Fibroblast of lung (primary cell): ENCODE results near the gene STXBP4. TPM values are rescaled to one million over a fixed set of nuclear protein-coding genes. Genes with fewer than 3 reads are reported as not detected.

ENCODE experiments used
- DNase-seq, 2 donors: peaks; one replicate each; pipeline versions ENCODE4 v3.0.0 to v3.0.0-alpha.2; 2010; ENCODE audit warnings: low read depth in 2 of 2
- H2AFZ ChIP-seq: 2 replicates; pipeline ENCODE4 v1.5.1; 2012; ENCODE audit warnings: low read length, control low read depth, inconsistent platforms
- H3K27ac ChIP-seq: 2 replicates; pipeline ENCODE4 v1.5.1; 2011; ENCODE audit warnings: low read length, control low read depth; ENCODE audit not compliant: insufficient read depth
- H3K27me3 ChIP-seq: 2 replicates; pipeline ENCODE4 v1.5.1; 2011; ENCODE audit warnings: mild to moderate bottlenecking, low read length; ENCODE audit not compliant: control insufficient read depth, insufficient read depth
- H3K36me3 ChIP-seq: 2 replicates; pipeline ENCODE4 v1.5.1; 2011; ENCODE audit warnings: low read length; ENCODE audit not compliant: control insufficient read depth, insufficient read depth
- H3K4me1 ChIP-seq: 2 replicates; pipeline ENCODE4 v1.5.1; 2011; ENCODE audit warnings: low read length; ENCODE audit not compliant: control insufficient read depth, insufficient read depth; ENCODE audit errors: extremely low read depth
- H3K4me2 ChIP-seq: 2 replicates; pipeline ENCODE4 v1.5.1; 2011; ENCODE audit warnings: low read length, control low read depth; ENCODE audit not compliant: insufficient read depth; ENCODE audit errors: extremely low read depth
- H3K4me3 ChIP-seq, 4 experiments: fragments of 200-600 bp in 1 of 4; sonication (generic) in 1 of 4; replicated peaks in 1 of 4; 2 replicates each; pipeline ENCODE4 v1.5.1; 2011 to 2016; ENCODE audit warnings: low read length in 4 of 4, low read depth in 3 of 4, mild to moderate bottlenecking in 3 of 4, control low read depth in 2 of 4, inconsistent platforms in 1 of 4, mixed read lengths in 1 of 4; ENCODE audit not compliant: insufficient read depth in 1 of 4; ENCODE audit errors: control extremely low read depth in 1 of 4
- H3K79me2 ChIP-seq: 2 replicates; pipeline ENCODE4 v1.5.1; 2012; ENCODE audit warnings: mild to moderate bottlenecking, low read length, inconsistent platforms; ENCODE audit not compliant: control insufficient read depth, insufficient read depth
- H3K9ac ChIP-seq: 2 replicates; pipeline ENCODE4 v1.5.1; 2011; ENCODE audit warnings: mild to moderate bottlenecking, low read length, control low read depth; ENCODE audit not compliant: insufficient read depth
- H3K9me3 ChIP-seq: 2 replicates; pipeline ENCODE4 v1.5.1; 2012; ENCODE audit warnings: low read depth, low read length; ENCODE audit not compliant: control insufficient read depth, insufficient read depth
- H4K20me1 ChIP-seq: 2 replicates; pipeline ENCODE4 v1.5.1; 2011; ENCODE audit warnings: low read length; ENCODE audit not compliant: control insufficient read depth, insufficient read depth; ENCODE audit errors: extremely low read depth
- EZH2 ChIP-seq: IDR thresholded peaks from 2 replicates; pipeline ENCODE4 v1.5.1; 2012; ENCODE audit warnings: low read length, control low read depth, mild to moderate bottlenecking; ENCODE audit errors: missing control alignments
- polyA plus RNA-seq, 2 donors: library from polyadenylated mRNA; depleted of rRNA in 1 of 2; stranded (reverse) in 1 of 2; unstranded in 1 of 2; fragments of >200 nt; gene quantifications; 2 replicates each; pipeline ENCODE4 v1.2.1, GENCODE V29; 2011 to 2012; ENCODE audit warnings: missing spikeins in 1 of 2
- total RNA-seq: library from RNA; depleted of rRNA; stranded (reverse); fragments of >200 nt; gene quantifications from 2 replicates; pipeline ENCODE4 v1.2.1, GENCODE V29; 2014
- TF ChIP-seq, protein P1 (sequence below), 2 donors: IDR thresholded peaks in 1 of 2; conservative IDR thresholded peaks in 1 of 2; 1 replicate in 1 of 2; 2 replicates in 1 of 2; pipeline ENCODE4 v1.5.1; 2011 to 2012; ENCODE audit warnings: low read length in 2 of 2, control low read depth in 1 of 2, inconsistent platforms in 1 of 2, low read depth in 1 of 2, mild to moderate bottlenecking in 1 of 2

STXBP4 gene
- total and polyA plus RNA-seq, 2 donors (not counting 1 experiment from before 2014, with no cell fraction given), result 5.6 to 9.8 TPM

DNA sequence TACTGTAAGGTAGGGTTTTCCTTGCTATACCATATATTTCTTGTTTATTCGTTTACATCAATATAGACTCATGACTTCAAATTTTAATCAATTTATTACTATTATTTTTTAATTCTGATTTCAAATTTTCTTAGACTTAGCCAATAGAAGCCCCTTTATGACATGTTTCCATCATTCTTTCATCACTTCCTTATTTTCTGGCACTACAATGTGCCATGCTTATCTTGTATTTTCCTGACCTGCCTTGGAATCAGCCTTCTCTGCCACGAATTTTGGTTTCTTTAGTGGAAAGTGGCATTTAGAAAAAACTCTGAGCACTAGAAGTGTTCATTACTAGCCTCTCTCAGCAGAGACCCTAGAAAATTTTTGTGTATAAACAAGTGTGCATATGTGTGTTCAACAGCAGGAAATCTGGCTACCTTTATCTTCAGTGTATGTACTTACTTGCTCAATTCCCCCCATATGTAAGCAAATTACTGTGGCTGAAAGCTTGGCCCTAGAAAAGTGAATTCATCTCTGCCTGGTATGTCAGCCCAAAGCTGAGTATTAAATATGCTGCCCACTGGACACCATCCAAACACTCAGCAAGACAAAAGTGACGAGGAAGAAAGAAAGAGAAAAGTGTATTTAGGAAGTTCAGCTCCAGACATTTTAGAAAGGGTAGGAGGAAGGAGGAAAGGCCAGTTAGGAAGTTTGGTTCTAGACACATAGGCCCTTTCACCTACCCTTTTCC, 4.0 kb downstream of the STXBP4 start:
- H3K79me2 ChIP-seq, result peaks cover 13% of the 10 kb centered on the region
- H3K27me3 ChIP-seq, result no peaks in the 10 kb centered on the region
- H3K9ac ChIP-seq, result no peak overlapping the region
- no peaks in the 10 kb centered on the region for H3K4me1 ChIP-seq
- no peak overlapping the region for H2AFZ ChIP-seq
- H3K4me2 ChIP-seq, result no peak overlapping the region
- no peaks in the 10 kb centered on the region for H3K9me3 ChIP-seq
- H3K4me3 ChIP-seq, result no peak overlapping the region
- no peak for DNase-seq
- TF ChIP-seq, protein P1, sequence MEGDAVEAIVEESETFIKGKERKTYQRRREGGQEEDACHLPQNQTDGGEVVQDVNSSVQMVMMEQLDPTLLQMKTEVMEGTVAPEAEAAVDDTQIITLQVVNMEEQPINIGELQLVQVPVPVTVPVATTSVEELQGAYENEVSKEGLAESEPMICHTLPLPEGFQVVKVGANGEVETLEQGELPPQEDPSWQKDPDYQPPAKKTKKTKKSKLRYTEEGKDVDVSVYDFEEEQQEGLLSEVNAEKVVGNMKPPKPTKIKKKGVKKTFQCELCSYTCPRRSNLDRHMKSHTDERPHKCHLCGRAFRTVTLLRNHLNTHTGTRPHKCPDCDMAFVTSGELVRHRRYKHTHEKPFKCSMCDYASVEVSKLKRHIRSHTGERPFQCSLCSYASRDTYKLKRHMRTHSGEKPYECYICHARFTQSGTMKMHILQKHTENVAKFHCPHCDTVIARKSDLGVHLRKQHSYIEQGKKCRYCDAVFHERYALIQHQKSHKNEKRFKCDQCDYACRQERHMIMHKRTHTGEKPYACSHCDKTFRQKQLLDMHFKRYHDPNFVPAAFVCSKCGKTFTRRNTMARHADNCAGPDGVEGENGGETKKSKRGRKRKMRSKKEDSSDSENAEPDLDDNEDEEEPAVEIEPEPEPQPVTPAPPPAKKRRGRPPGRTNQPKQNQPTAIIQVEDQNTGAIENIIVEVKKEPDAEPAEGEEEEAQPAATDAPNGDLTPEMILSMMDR (conservative IDR thresholded peaks at IDR 0.05 in 1 of 2, IDR thresholded peaks at IDR 0.05 in 1 of 2; ENCODE audit: low read depth in 1 of 2, low read length in 2 of 2), result no peak
- TF ChIP-seq EZH2, result no peak
- H3K36me3 ChIP-seq, result no peaks in the 10 kb centered on the region
- H3K27ac ChIP-seq, result no peak overlapping the region
- no peaks in the 10 kb centered on the region for H4K20me1 ChIP-seq

DNA sequence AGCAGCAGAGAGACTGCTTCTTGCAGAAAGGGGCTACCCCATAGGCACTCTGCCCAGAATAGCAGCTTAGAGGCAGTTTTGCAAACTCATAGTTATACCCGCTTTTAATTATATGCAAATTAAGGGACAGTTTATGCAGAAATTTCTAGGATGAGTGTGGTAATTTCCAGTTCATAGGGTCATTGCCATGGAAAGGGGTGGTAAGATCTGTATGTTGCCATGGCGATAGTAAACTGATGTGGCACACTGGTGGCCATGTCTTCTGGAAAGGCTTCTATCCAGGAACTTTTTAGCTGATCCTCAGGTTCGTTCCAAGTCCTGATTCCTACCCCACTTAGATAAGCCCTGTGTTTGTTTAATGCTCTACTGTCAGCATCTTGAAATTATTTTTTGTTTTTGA, 6.2 kb downstream of the STXBP4 start:
- Histone ChIP-seq H3K4me3 (no peak overlapping the region), H3K79me2 (no peaks in the 10 kb centered on the region)
- no peak for TF ChIP-seq EZH2
- TF ChIP-seq, protein P1 (conservative IDR thresholded peaks at IDR 0.05 in 1 of 2, IDR thresholded peaks at IDR 0.05 in 1 of 2; ENCODE audit: low read depth in 1 of 2, low read length in 2 of 2), result no peak

DNA sequence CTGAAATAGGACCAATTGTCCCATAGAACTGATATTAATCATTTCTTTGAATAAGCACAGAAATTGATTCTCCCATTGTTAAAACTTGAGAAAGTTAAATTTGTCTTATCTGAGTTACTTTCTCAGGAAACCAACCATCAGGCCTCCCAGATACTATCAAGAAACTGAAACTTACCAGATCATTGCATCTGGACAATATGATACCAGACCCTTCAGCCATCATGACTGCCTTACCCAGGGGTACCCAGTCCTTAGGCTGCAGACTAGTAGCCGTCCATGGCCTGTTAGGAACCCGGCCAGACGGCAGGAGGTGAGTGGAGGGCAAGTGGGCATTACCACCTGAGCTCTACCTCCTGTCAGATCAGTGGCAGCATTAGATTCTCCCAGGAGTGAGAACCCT, 7.8 kb downstream of the STXBP4 start:
- no peaks in the 10 kb centered on the region for H3K9me3 ChIP-seq

More for the DNA sequence above, 6.2 kb downstream of the STXBP4 start:
- H3K9me3 ChIP-seq, result no peaks in the 10 kb centered on the region
- no peaks in the 10 kb centered on the region for H4K20me1 ChIP-seq
- no peak overlapping the region for H2AFZ ChIP-seq
- H3K36me3 ChIP-seq, result no peaks in the 10 kb centered on the region
- no peaks in the 10 kb centered on the region for H3K4me1 ChIP-seq
- H3K4me2 ChIP-seq, result no peak overlapping the region
- H3K9ac ChIP-seq, result no peak overlapping the region
- no peak for DNase-seq
- H3K27me3 ChIP-seq, result no peaks in the 10 kb centered on the region
- no peak overlapping the region for H3K27ac ChIP-seq

More for the DNA sequence above, 7.8 kb downstream of the STXBP4 start:
- no peaks in the 10 kb centered on the region for H3K79me2 ChIP-seq
- TF ChIP-seq, protein P1 (conservative IDR thresholded peaks at IDR 0.05 in 1 of 2, IDR thresholded peaks at IDR 0.05 in 1 of 2; ENCODE audit: low read depth in 1 of 2, low read length in 2 of 2), result no peak
- TF ChIP-seq EZH2, result no peak
- H3K36me3 ChIP-seq, result no peaks in the 10 kb centered on the region
- H3K4me2 ChIP-seq, result no peak overlapping the region
- no peak overlapping the region for H2AFZ ChIP-seq
- DNase-seq, result no peak
- no peaks in the 10 kb centered on the region for H3K4me1 ChIP-seq
- no peaks in the 10 kb centered on the region for H3K27me3 ChIP-seq
- no peaks in the 10 kb centered on the region for H4K20me1 ChIP-seq
- no peak overlapping the region for H3K4me3 ChIP-seq
- no peak overlapping the region for H3K27ac ChIP-seq
- no peak overlapping the region for H3K9ac ChIP-seq
